SJCRH30 (cell line): ENCODE results near the gene ATP2C1. TPM values are rescaled to one million over a fixed set of nuclear protein-coding genes. Genes with fewer than 3 reads are reported as not detected.
"Not testable (repeated sequence)": the region's sequence is repeated elsewhere in the genome, so short reads cannot be mapped to it uniquely, and the experiment has no call there.

Source experiments
- DNase-seq, 2 experiments: peaks; one replicate each; pipeline ENCODE4 v3.0.0-alpha.2; 2015 to 2020
- H3K27ac ChIP-seq: fragments of 250-450 bp; sonication (Bioruptor Pico); 2 replicates; pipeline ENCODE4 v1.5.1; 2020; ENCODE audit warnings: mild to moderate bottlenecking, moderate library complexity
- H3K27me3 ChIP-seq: fragments of 250-450 bp; sonication (Bioruptor Pico); 2 replicates; pipeline ENCODE4 v1.5.1; 2020; ENCODE audit warnings: mild to moderate bottlenecking, moderate library complexity
- H3K36me3 ChIP-seq: fragments of 250-450 bp; sonication (Bioruptor Pico); 2 replicates; pipeline ENCODE4 v1.5.1; 2020; ENCODE audit warnings: mild to moderate bottlenecking, moderate library complexity
- H3K4me1 ChIP-seq: fragments of 250-450 bp; sonication (Bioruptor Pico); 2 replicates; pipeline ENCODE4 v1.5.1; 2020; ENCODE audit warnings: mild to moderate bottlenecking, moderate library complexity
- H3K4me3 ChIP-seq: fragments of 250-450 bp; sonication (Bioruptor Pico); 2 replicates; pipeline ENCODE4 v1.5.1; 2020; ENCODE audit warnings: mild to moderate bottlenecking, moderate library complexity
- H3K9me3 ChIP-seq: fragments of 250-450 bp; sonication (Bioruptor Pico); replicated peaks from 2 replicates; pipeline ENCODE4 v1.5.1; 2020; ENCODE audit warnings: mild to moderate bottlenecking, moderate library complexity
- total RNA-seq: library from RNA; depleted of rRNA; stranded (reverse); fragments of >200 nt; shearing (Covaris generic); gene quantifications from 2 replicates; pipeline ENCODE4 v1.2.3, GENCODE V29; 2014

ATP2C1 gene
- total RNA-seq, 1 experiment from 2014 or later: 40.2 TPM

DNA sequence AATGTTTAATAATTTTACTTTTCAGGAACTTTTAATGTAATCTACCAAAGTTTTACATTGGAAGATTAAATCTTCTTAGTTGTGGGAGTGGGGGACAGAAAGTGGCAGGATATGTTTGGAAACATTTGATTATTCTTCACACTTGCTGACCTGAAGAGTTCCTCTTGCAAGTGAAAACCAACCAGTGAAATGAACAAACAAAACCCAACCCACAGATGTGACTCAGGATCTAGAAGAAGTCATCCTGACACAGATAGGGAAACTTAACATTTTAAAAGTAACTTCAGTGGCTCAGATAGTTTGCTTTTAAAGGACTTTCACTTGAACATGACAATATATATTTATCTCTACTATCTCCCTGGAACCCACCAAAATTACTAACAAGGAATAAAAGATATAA, 77.3 kb downstream of the ATP2C1 start:
- H3K4me3 ChIP-seq: no peak overlapping the region
- no peak overlapping the region for H3K27ac ChIP-seq
- H3K4me1 ChIP-seq: no peaks in the 10 kb centered on the region
- peaks cover 10% of the 10 kb centered on the region for H3K36me3 ChIP-seq
- no peaks in the 10 kb centered on the region for H3K9me3 ChIP-seq
- no peaks in the 10 kb centered on the region for H3K27me3 ChIP-seq
- DNase-seq: no peak

DNA sequence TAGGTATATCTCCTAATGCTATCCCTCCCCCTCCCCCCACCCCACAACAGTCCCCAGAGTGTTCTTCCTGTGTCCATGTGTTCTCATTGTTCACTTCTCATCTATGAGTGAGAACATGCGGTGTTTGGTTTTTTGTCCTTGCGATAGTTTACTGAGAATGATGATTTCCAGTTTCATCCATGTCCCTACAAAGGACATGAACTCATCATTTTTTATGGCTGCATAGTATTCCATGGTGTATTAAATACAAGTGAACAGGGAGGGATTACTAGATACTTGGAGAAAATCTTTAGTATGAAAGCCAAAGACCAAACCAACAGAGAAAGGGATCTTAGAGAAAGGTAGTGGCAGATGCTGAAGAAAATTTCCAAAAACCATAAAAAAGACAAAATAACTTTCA, 78.7 kb downstream of the ATP2C1 start:
- not testable (repeated sequence) for H3K4me1 ChIP-seq, H3K36me3 ChIP-seq, DNase-seq, H3K27me3 ChIP-seq, H3K27ac ChIP-seq, H3K4me3 ChIP-seq, H3K9me3 ChIP-seq

DNA sequence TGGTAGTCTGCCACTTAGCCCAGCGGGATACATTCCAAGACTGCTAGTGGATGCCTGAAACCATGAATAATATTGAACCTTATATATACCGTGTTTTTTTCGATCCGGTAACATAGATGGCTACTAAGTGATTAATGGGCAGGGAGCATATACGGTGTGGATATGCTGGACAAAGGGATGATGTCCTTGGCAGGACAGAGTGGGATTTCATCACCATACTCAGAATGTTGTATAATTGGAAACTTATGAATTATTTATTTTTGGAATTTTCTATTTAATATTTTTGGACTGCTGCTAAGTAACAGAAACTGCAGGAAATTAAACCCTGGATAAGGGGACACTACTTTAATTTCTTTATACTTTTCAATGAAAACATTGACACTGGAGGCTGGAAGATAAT, 79.5 kb downstream of the ATP2C1 start:
- Histone ChIP-seq H3K4me1 (no peaks in the 10 kb centered on the region), H3K27ac (no peak overlapping the region), H3K9me3 (no peaks in the 10 kb centered on the region), H3K36me3 (peaks cover 9% of the 10 kb centered on the region), H3K27me3 (no peaks in the 10 kb centered on the region), H3K4me3 (no peak overlapping the region)
- no peak for DNase-seq

DNA sequence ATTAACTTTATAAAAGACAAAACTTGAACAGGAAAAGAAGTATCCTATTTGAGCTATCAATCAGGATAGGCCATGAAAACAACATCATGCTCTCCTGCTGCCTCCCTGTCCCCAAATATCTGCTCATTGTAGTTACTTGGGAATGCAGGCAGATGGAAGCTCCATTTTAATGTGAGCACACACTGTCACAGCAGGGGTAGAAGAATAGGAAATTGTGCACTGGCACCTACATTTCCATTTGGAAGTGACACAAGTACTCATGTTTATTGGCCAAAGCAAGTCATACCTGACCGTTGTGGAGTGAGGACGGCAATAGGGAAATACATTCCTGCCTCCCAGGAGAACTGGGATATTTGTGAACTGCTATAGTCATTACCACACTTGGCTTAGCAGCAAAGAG, 80.3 kb downstream of the ATP2C1 start:
- Histone ChIP-seq H3K27ac (no peak overlapping the region), H3K4me3 (no peak overlapping the region), H3K4me1 (no peaks in the 10 kb centered on the region), H3K27me3 (no peaks in the 10 kb centered on the region), H3K36me3 (peaks cover 9% of the 10 kb centered on the region), H3K9me3 (no peaks in the 10 kb centered on the region)
- DNase-seq: no peak

DNA sequence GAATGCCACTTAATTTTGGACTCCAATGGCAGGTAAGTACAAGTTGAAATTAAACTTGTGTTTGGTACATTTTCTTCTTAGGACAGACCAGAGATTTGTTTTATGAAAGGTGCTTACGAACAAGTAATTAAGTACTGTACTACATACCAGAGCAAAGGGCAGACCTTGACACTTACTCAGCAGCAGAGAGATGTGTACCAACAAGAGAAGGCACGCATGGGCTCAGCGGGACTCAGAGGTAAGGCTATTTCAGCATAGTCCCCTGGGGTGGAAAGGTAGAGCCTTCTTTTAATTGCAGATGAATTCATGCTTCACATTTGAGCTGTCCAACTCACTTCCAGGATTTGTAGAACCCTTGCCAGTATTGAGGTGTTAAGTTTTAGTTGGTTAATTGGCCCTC, 81.4 kb downstream of the ATP2C1 start:
- no peaks in the 10 kb centered on the region for H3K9me3 ChIP-seq
- H3K4me1 ChIP-seq: no peaks in the 10 kb centered on the region
- DNase-seq: no peak
- peaks cover 3% of the 10 kb centered on the region for H3K36me3 ChIP-seq
- H3K4me3 ChIP-seq: no peak overlapping the region
- no peaks in the 10 kb centered on the region for H3K27me3 ChIP-seq
- H3K27ac ChIP-seq: no peak overlapping the region

DNA sequence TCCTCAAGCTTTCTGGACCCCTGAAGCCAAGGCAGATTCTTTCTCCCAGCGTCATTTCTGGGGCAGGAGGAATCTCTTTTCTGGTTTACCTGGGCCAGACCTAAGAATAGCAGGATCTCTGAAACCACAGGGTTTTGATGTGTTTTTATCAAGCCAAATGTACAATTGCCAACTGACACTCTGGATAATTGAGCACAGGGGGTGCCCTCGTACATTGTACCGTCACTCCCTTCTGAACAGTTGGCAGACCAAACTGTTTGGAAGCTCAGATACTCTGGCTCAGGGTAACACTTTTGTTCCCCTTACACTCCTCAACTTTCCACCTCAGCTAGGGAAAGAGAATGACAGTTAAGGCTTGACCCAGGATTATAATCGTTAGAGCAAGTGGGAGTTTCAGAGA, 82.8 kb downstream of the ATP2C1 start:
- Histone ChIP-seq H3K9me3 (no peaks in the 10 kb centered on the region), H3K27ac (no peak overlapping the region), H3K27me3 (no peaks in the 10 kb centered on the region), H3K4me3 (no peak overlapping the region), H3K4me1 (no peaks in the 10 kb centered on the region), H3K36me3 (no peaks in the 10 kb centered on the region; the same call in 1 of the 2 replicates)
- no peak for DNase-seq

DNA sequence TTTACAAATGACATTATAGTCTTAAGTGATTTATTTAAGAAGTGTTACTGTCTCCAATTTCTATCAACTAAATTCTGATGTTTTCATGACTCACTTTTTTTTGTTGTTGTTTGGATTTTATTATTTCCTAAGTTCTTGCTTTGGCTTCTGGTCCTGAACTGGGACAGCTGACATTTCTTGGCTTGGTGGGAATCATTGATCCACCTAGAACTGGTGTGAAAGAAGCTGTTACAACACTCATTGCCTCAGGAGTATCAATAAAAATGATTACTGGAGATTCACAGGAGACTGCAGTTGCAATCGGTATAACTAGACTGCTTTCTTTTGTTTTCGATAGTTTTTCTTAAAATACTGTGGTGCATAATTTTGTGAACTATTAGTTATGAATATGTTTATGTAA, 85.2 kb downstream of the ATP2C1 start:
- H3K9me3 ChIP-seq: no peaks in the 10 kb centered on the region
- peaks cover under 1% of the 10 kb centered on the region; the same call in 1 of the 2 replicates for H3K36me3 ChIP-seq
- no peak overlapping the region for H3K27ac ChIP-seq
- no peaks in the 10 kb centered on the region for H3K4me1 ChIP-seq
- no peaks in the 10 kb centered on the region for H3K27me3 ChIP-seq
- DNase-seq: no peak
- no peak overlapping the region for H3K4me3 ChIP-seq

DNA sequence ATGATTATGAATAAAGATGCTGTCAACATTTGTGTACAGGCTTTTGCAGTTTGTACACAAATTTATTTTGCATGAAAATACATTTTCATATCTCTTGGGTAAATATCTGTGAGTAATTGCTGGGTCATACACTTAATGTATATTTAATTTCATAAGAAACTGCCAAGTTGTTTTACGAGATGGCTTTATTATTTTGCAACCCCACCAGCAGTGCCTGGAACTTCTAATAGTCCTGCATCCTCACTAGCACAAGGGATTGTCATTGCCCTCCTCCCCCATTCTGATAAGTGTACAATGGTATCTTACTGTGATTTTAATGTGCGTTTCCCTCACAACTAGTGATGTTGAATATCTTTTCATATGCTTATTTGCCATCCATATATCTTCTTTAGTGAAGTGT, 87.6 kb downstream of the ATP2C1 start:
- H3K4me1 ChIP-seq: no peaks in the 10 kb centered on the region
- no peak overlapping the region for H3K4me3 ChIP-seq
- DNase-seq: no peak
- peaks cover 9% of the 10 kb centered on the region for H3K36me3 ChIP-seq
- no peaks in the 10 kb centered on the region for H3K9me3 ChIP-seq
- H3K27ac ChIP-seq: no peak overlapping the region
- H3K27me3 ChIP-seq: no peaks in the 10 kb centered on the region

DNA sequence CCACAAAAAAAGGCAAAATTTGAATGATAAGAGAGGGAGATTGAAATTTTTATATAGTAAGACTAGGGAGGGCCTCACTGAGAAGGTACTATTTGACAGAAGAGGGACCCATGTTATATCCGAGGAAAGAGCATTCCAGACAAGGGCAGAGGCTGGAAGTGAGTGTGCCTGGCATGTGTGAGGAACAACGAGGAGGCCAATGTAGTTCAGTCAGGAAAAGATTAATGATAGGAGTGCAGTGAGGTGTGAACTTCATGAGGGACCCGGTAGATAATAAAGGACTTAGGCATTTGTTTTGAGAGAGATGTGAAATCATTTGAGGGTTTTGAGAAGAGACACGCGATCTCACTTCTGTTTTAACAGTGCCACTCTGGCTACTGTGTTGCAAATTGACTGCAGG, 96.4 kb downstream of the ATP2C1 start:
- Histone ChIP-seq H3K36me3 (peaks cover 2% of the 10 kb centered on the region; the same call in 1 of the 2 replicates), H3K27ac (no peak overlapping the region), H3K4me3 (no peak overlapping the region), H3K27me3 (no peaks in the 10 kb centered on the region), H3K4me1 (no peaks in the 10 kb centered on the region), H3K9me3 (no peaks in the 10 kb centered on the region)
- DNase-seq: no peak

DNA sequence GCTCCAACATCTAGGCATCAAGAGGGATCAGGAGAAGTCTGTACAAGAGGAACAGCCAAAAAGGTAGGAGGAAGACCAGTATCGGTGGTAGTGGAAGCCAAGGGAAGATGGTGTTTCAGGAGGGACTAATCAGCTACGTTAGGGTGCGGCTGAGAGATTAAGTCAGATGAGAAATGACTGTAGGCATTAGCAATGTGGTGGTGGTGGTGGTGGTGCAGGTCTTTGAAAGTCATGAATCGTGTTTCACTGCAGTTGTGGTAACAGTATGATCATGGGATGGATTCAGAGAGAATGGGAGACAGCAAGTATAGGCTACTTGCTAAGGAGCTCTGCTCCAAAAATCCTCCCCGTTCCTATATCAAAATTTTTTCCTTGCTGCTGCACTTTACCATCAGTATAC, 97.2 kb downstream of the ATP2C1 start:
- no peaks in the 10 kb centered on the region for H3K4me1 ChIP-seq
- H3K27ac ChIP-seq: no peak overlapping the region
- DNase-seq: no peak
- H3K27me3 ChIP-seq: no peaks in the 10 kb centered on the region
- H3K9me3 ChIP-seq: no peaks in the 10 kb centered on the region
- H3K36me3 ChIP-seq: peaks cover 2% of the 10 kb centered on the region
- no peak overlapping the region for H3K4me3 ChIP-seq

DNA sequence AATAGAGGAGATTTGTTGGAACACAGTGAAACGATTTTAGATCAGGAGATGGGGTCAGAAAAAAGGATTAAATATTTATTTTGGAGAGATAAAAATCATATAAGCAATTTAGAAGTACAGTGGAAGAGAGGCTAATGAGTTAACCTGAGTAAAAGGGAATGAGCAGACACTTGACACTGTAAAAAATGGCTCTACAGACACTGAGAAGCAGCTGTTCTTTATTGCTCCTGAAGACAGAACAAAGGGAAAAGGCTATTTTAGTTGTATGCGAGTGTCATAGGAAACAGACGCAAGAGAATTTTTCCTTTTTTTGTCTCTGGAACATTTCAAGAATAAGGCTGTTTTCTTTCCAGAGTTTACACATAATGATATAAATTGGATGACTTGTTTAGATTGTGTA, 98.5 kb downstream of the ATP2C1 start:
- Histone ChIP-seq H3K9me3 (no peaks in the 10 kb centered on the region), H3K27me3 (no peaks in the 10 kb centered on the region), H3K36me3 (peaks cover 7% of the 10 kb centered on the region), H3K27ac (no peak overlapping the region), H3K4me1 (no peaks in the 10 kb centered on the region), H3K4me3 (no peak overlapping the region)
- peak in 1 of 2 experiments; percentile 5 for DNase-seq

DNA sequence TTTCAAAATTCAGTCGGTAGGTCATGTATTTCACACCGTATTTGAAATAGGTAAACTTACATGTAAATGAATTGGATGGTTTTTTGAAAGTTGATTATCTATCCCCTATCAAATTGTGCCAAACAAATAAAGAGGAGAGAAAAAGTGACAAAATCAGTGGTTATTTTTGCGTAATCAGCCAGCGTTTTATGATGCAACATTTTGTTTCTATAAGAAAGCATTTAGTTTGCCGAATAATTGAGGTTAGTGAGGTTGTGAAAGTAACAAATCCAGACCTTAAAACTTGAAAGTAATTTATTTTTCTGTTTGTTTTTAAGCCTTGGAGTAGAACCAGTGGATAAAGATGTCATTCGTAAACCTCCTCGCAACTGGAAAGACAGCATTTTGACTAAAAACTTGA, 103.4 kb downstream of the ATP2C1 start:
- no peak for DNase-seq
- H3K9me3 ChIP-seq: no peaks in the 10 kb centered on the region
- H3K36me3 ChIP-seq: peaks cover 30% of the 10 kb centered on the region
- H3K27me3 ChIP-seq: no peaks in the 10 kb centered on the region
- no peaks in the 10 kb centered on the region for H3K4me1 ChIP-seq
- H3K27ac ChIP-seq: no peak overlapping the region
- H3K4me3 ChIP-seq: no peak overlapping the region

DNA sequence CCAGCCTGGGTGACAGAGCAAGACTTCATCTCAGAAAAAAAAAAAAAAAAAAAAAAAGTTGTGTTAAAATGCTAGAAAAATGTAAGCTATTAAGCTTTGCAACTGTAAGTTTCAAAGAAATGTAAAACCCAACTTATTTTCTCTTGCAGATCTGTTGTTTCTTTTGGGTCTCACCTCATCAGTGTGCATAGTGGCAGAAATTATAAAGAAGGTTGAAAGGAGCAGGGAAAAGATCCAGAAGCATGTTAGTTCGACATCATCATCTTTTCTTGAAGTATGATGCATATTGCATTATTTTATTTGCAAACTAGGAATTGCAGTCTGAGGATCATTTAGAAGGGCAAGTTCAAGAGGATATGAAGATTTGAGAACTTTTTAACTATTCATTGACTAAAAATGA, 107.2 kb downstream of the ATP2C1 start:
- Histone ChIP-seq H3K9me3 (no peaks in the 10 kb centered on the region), H3K4me1 (no peaks in the 10 kb centered on the region), H3K4me3 (no peak overlapping the region), H3K36me3 (peaks cover 40% of the 10 kb centered on the region), H3K27me3 (no peaks in the 10 kb centered on the region), H3K27ac (no peak overlapping the region)
- DNase-seq: no peak

DNA sequence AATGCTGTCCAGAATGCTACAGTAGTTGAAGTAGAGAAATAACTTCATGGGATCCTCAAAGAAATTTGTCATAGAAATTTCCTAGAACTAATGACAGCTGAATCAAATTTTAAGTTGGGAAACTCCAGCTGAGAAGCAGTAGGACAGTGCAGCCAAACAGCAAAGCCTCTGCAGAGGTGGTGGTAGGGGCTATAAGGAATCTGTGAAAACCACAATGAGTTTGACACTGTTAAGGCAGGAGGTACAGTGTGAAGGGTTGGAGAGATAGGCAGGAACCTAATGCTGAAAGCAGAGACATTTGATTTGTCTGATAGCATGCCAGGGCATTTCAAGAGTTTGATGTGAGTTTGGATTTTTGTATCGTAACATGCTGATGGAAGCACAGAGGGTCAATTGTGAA, 110.7 kb downstream of the ATP2C1 start:
- DNase-seq: no peak
- no peak overlapping the region for H3K27ac ChIP-seq
- no peaks in the 10 kb centered on the region for H3K9me3 ChIP-seq
- H3K4me3 ChIP-seq: no peak overlapping the region
- H3K4me1 ChIP-seq: no peaks in the 10 kb centered on the region
- no peaks in the 10 kb centered on the region for H3K27me3 ChIP-seq
- peaks cover 26% of the 10 kb centered on the region for H3K36me3 ChIP-seq

DNA sequence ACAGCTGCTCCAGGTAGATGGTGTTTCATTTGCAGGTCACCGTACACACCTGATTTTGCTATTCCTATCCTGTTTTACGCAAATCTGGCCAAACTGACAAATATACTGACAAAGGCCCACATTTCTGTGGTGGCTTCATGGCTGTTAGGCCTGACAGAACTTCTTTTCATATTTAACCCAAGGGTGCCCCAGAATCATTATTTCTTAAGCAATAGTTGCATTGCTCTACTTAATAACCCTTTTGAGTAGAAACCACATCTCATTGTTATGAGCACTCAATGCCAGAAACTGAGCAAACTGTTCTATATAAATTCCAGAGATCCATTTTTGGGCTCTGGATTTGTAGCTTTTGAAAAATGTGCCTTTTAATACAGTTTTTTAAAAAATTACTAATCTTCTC, 113.4 kb downstream of the ATP2C1 start:
- Histone ChIP-seq H3K4me3 (no peak overlapping the region), H3K4me1 (no peaks in the 10 kb centered on the region), H3K9me3 (no peaks in the 10 kb centered on the region), H3K36me3 (peaks cover 15% of the 10 kb centered on the region; the same call in 1 of the 2 replicates), H3K27me3 (no peaks in the 10 kb centered on the region), H3K27ac (no peak overlapping the region)
- no peak for DNase-seq

DNA sequence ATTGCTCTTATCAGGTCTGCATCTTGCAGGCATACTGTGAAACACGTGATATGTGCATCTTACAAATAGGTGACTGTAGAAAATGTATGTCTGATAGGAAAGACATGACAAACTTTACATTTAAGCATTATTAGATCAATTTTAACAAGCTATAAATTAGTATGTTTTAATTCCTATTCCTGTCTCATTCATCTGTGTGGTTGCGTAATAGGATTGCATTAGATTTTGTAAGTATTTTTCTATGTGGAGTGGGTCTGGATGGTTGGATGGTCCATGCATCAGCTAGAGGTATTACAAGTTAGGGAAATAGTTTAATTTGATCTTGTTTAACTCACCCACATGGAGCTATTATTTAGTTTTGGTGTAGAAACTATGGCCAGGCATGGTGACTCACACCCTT, 113.9 kb downstream of the ATP2C1 start:
- Histone ChIP-seq H3K27me3 (no peaks in the 10 kb centered on the region), H3K27ac (no peak overlapping the region), H3K4me1 (no peaks in the 10 kb centered on the region), H3K36me3 (peaks cover 14% of the 10 kb centered on the region; the same call in 1 of the 2 replicates), H3K4me3 (no peak overlapping the region), H3K9me3 (no peaks in the 10 kb centered on the region)
- DNase-seq: no peak

DNA sequence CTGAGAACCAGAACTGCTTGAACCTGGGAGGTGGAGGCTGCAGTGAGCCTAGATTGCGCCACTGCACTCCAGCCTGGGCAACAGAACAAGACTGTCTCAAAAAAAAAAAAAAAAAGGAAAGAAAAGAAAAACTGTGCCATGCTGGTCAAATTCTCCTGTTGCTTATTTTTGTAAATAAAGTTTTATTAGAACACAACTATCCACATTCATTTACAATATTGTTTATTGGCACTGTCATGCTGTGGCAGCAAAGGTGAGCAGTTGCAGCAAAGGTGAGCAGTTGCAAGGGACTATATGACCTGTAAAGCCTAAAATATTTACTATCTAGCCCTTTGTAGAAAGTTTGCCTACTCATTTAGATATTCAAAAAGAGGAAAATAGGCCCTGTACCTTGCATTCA, 114.4 kb downstream of the ATP2C1 start:
- H3K27me3 ChIP-seq: no peaks in the 10 kb centered on the region
- H3K4me3 ChIP-seq: no peak overlapping the region
- H3K36me3 ChIP-seq: peaks cover 14% of the 10 kb centered on the region; the same call in 1 of the 2 replicates
- H3K4me1 ChIP-seq: no peaks in the 10 kb centered on the region
- H3K27ac ChIP-seq: no peak overlapping the region
- no peaks in the 10 kb centered on the region for H3K9me3 ChIP-seq
- DNase-seq: no peak
